GM12892 (cell line): ENCODE results near the gene NCAM2.

ENCODE experiments used
- POLR2A ChIP-seq: IDR thresholded peaks from 2 replicates; pipeline ENCODE4 v1.6.1; 2011; ENCODE audit warnings: low read depth, low read length, control low read depth
- POLR2AphosphoS5 ChIP-seq: IDR thresholded peaks from 2 replicates; pipeline ENCODE4 v1.6.1; 2011; ENCODE audit warnings: low read depth, low read length, control low read depth
- TAF1 ChIP-seq: IDR thresholded peaks from 2 replicates; pipeline ENCODE4 v1.6.1; 2011; ENCODE audit warnings: low read depth, mild to moderate bottlenecking, control low read depth, low read length, borderline replicate concordance

DNA sequence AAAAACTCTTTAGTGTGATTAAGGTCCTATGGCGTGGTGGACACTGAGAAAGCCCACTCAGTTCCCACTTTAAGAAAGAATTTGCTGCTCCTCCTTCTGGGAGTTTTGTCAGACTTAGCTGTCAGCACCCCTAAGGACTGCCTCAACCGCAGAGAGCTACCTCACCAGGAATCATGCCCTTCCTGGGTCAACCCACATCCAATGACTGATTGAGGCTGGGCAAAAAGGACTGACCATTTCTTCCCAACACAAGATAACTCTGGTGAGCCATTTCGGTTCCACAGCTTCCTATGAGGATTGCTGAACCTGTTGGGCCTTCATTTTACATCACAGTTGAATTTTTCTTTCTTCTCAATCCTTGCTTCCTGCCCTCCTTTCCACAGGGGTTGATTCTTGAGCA lies 197.9 kb downstream of the NCAM2 start:
- no peak for TF ChIP-seq POLR2AphosphoS5
- TF ChIP-seq POLR2A, result no peak
- TF ChIP-seq TAF1, result no peak
